Ishikawa (cell line): ENCODE results near the gene ANKAR.

Experiments used
- CEBPB ChIP-seq: IDR thresholded peaks from 2 replicates; pipeline ENCODE4 v1.6.1; 2012
- CREB1 ChIP-seq: IDR thresholded peaks from 2 replicates; pipeline ENCODE4 v1.6.1; 2012; ENCODE audit warnings: low read depth
- EGR1 ChIP-seq: IDR thresholded peaks from 2 replicates; pipeline ENCODE4 v1.6.1; 2012
- EP300 ChIP-seq: IDR thresholded peaks from 2 replicates; pipeline ENCODE4 v1.6.1; 2012; ENCODE audit warnings: borderline replicate concordance
- FOXM1 ChIP-seq: IDR thresholded peaks from 2 replicates; pipeline ENCODE4 v1.6.1; 2012; ENCODE audit warnings: low read depth, borderline replicate concordance
- MAX ChIP-seq: IDR thresholded peaks from 2 replicates; pipeline ENCODE4 v1.6.1; 2012
- NFIC ChIP-seq: IDR thresholded peaks from 2 replicates; pipeline ENCODE4 v1.6.1; 2012
- RAD21 ChIP-seq: IDR thresholded peaks from 2 replicates; pipeline ENCODE4 v1.6.1; 2012; ENCODE audit warnings: low read depth
- REST ChIP-seq: IDR thresholded peaks from 2 replicates; pipeline ENCODE4 v1.6.1; 2012; ENCODE audit warnings: low read depth, mild to moderate bottlenecking
- TAF1 ChIP-seq: IDR thresholded peaks from 2 replicates; pipeline ENCODE4 v1.6.1; 2012; ENCODE audit warnings: low read depth, mild to moderate bottlenecking
- TCF12 ChIP-seq: IDR thresholded peaks from 2 replicates; pipeline ENCODE4 v1.6.1; 2012; ENCODE audit warnings: low read depth
- TEAD4 ChIP-seq: IDR thresholded peaks from 2 replicates; pipeline ENCODE4 v1.6.1; 2012
- USF1 ChIP-seq: IDR thresholded peaks from 2 replicates; pipeline ENCODE4 v1.6.1; 2012
- YY1 ChIP-seq: IDR thresholded peaks from 2 replicates; pipeline ENCODE4 v1.6.1; 2012; ENCODE audit warnings: low read depth
- ZBTB7A ChIP-seq: IDR thresholded peaks from 2 replicates; pipeline ENCODE4 v1.6.1; 2012; ENCODE audit warnings: low read depth

ANKAR gene

DNA sequence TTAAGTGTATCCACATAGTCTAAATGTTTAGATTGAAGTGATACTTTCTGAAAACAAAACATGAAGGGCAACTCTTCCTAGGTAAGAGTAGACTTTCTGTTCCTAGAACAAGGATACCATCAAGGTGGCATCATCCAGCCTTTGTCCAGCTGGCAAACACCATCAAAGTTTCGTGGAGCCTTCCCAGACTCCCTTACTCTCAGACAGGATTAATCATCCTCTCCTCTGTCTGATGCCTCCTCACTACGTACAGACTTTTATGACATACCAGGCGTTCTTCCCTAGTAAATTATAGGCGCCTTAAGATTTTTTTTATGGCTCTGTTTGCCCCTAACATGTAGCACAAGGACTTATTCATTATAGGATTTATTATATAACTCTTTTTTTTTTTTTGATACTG is 42.6 kb upstream of the ANKAR start:
- TF ChIP-seq USF1, result no peak
- no peak for TF ChIP-seq MAX
- no peak for TF ChIP-seq CREB1
- no peak for TF ChIP-seq NFIC
- TF ChIP-seq EP300, result no peak
- TF ChIP-seq YY1, result no peak
- no peak for TF ChIP-seq REST
- no peak for TF ChIP-seq TCF12
- TF ChIP-seq EGR1, result no peak
- no peak for TF ChIP-seq TEAD4
- no peak for TF ChIP-seq TAF1
- TF ChIP-seq FOXM1, result no peak
- no peak for TF ChIP-seq RAD21
- TF ChIP-seq ZBTB7A, result no peak
- no peak for TF ChIP-seq CEBPB

GRCh38 chr2:189633392-189633811 is 41.1 kb upstream of the ANKAR start:
- peak; percentile 24; the same call in 1 of the 2 replicates for TF ChIP-seq RAD21
- no peak for TF ChIP-seq ZBTB7A

GRCh38 chr2:189635353-189635752 is 39.1 kb upstream of the ANKAR start:
- TF ChIP-seq TEAD4 (no peak), ZBTB7A (no peak), EGR1 (no peak), EP300 (no peak), RAD21 (no peak), YY1 (no peak), TAF1 (no peak), MAX (no peak), CREB1 (no peak), CEBPB (no peak), NFIC (no peak), FOXM1 (no peak), TCF12 (no peak), USF1 (no peak), REST (no peak)

DNA sequence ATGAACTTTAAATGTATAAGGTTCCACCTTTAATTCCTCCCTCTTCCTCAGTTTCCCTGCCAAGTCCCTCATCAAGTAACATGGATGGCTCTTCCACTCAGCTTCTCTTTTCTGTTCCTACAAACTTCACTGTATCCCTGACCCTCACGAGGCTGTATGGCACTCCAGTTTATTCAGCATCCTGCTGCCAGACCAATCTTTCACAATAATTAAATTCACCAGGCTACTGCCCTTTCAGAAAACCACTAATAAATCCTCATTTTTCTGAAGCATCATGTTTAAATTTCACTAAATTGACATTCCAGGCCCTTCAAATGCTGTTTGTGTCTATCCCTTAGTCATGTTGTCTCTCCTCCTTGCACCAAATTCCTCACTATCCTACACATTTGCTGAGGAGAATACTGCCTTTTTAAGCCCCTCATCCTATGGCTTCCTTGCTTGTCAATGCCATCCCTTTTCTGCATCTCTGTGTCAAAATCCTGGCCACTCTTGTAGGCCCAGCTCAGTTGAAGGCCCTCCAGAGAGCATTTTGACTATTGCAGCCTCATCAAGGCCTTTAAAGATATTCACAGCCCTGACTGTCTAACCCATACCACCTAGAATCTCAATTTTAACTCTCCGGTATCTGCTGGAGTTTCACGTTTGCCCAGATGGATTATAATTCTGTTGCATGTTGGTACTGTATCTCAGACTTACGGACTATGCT is 36.0 kb upstream of the ANKAR start:
- TF ChIP-seq CEBPB (no peak), TCF12 (no peak), YY1 (no peak), TEAD4 (no peak)

GRCh38 chr2:189639007-189639609 is 35.4 kb upstream of the ANKAR start:
- TF ChIP-seq TCF12, result no peak
- no peak for TF ChIP-seq MAX
- TF ChIP-seq ZBTB7A, result no peak
- TF ChIP-seq CREB1, result no peak
- no peak for TF ChIP-seq YY1
- TF ChIP-seq REST, result no peak
- no peak for TF ChIP-seq CEBPB
- TF ChIP-seq RAD21, result no peak
- no peak for TF ChIP-seq FOXM1
- TF ChIP-seq EGR1, result no peak
- no peak for TF ChIP-seq TEAD4
